ENCODE results near the gene NOS1AP. TPM values are rescaled to one million over a fixed set of nuclear protein-coding genes. Genes with fewer than 3 reads are reported as not detected.
A peak's percentile ranks its signal among the peaks of the same experiment; 100 is the strongest.

NOS1AP gene
- total and polyA plus RNA-seq, 4 donors = 0.97 to 4.8 (median 3.0) TPM

GRCh38 chr1:162388083-162388594 lies 318.6 kb downstream of the NOS1AP start:
- H3K27ac ChIP-seq (ENCODE audit: low read depth in 1 of 2, low read length in 2 of 2) = no peak overlapping the region
- H3K4me3 ChIP-seq (ENCODE audit: low read length in 2 of 2) = no peak overlapping the region
- H3K36me3 ChIP-seq (ENCODE audit: control insufficient read depth in 1 of 2, insufficient read depth in 2 of 2, low read length in 1 of 2) = no peaks in the 10 kb centered on the region
- WGBS, 2 donors = 79 to 82% methylated on average over 8 of the region's 8 CpGs
- H3K9me3 ChIP-seq (ENCODE audit: control insufficient read depth, low read length) = no peaks in the 10 kb centered on the region
- no peaks in the 10 kb centered on the region for H3K4me1 ChIP-seq (ENCODE audit: control insufficient read depth in 1 of 2, insufficient read depth in 2 of 2, low read length in 2 of 2)
- H3K27me3 ChIP-seq (ENCODE audit: control insufficient read depth in 1 of 2, insufficient read depth in 2 of 2, low read length in 1 of 2) = no peaks in the 10 kb centered on the region
- DNase-seq = no peak
- ATAC-seq (ENCODE audit: low FRiP score) = no peak
- intact Hi-C loops (cut with DNase I) = no loop called here

GRCh38 chr1:162388615-162389014 lies 319.1 kb downstream of the NOS1AP start:
- H3K36me3 ChIP-seq (ENCODE audit: control insufficient read depth in 1 of 2, insufficient read depth in 2 of 2, low read length in 1 of 2) = no peaks in the 10 kb centered on the region
- 80 to 84% methylated on average over 5 of the region's 5 CpGs for WGBS, 2 donors
- no peaks in the 10 kb centered on the region for H3K9me3 ChIP-seq (ENCODE audit: control insufficient read depth, low read length)
- no peak overlapping the region for H3K4me3 ChIP-seq (ENCODE audit: low read length in 2 of 2)
- H3K4me1 ChIP-seq (ENCODE audit: control insufficient read depth in 1 of 2, insufficient read depth in 2 of 2, low read length in 2 of 2) = no peaks in the 10 kb centered on the region
- no peak for ATAC-seq (ENCODE audit: low FRiP score)
- intact Hi-C loops (cut with DNase I) = no loop called here
- DNase-seq = no peak
- H3K27ac ChIP-seq (ENCODE audit: low read depth in 1 of 2, low read length in 2 of 2) = no peak overlapping the region
- no peaks in the 10 kb centered on the region for H3K27me3 ChIP-seq (ENCODE audit: control insufficient read depth in 1 of 2, insufficient read depth in 2 of 2, low read length in 1 of 2)

- intact Hi-C loops (cut with DNase I) = no loop called here
- Histone ChIP-seq H3K36me3 (ENCODE audit: control insufficient read depth in 1 of 2, insufficient read depth in 2 of 2, low read length in 1 of 2) (no peaks in the 10 kb centered on the region), H3K9me3 (ENCODE audit: control insufficient read depth, low read length) (no peaks in the 10 kb centered on the region), H3K4me1 (ENCODE audit: control insufficient read depth in 1 of 2, insufficient read depth in 2 of 2, low read length in 2 of 2) (no peaks in the 10 kb centered on the region), H3K27ac (ENCODE audit: low read depth in 1 of 2, low read length in 2 of 2) (no peak overlapping the region), H3K4me3 (ENCODE audit: low read length in 2 of 2) (no peak overlapping the region), H3K27me3 (ENCODE audit: control insufficient read depth in 1 of 2, insufficient read depth in 2 of 2, low read length in 1 of 2) (no peaks in the 10 kb centered on the region)
- ATAC-seq (ENCODE audit: low FRiP score) = no peak
- DNase-seq = no peak
- WGBS, 2 donors = 64 to 65% methylated on average over 11 of the region's 11 CpGs
Observed at GRCh38 chr1:162389021-162389818, 319.7 kb downstream of the NOS1AP start.

DNA sequence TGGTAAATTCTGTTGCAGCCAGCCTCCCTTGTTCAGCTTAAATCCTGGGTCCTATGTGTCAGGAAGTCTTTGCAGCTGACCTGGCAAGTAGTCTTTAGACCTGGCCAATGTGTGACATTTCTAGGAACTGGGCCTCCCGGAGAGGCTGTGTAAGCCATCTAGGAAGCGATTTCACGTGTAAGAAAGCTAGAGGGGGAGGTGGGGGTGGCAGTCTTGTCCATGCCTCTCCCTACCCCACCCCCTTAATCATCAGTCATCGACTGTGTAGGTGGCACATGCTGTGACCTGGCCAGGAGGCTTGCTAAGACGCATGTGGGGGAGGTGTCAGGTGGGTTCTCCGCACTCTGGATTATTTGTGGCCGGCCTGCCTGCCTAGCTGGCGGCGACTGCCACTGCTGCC lies 320.5 kb downstream of the NOS1AP start:
- H3K4me3 ChIP-seq (ENCODE audit: low read length in 2 of 2) = no peak overlapping the region
- H3K27ac ChIP-seq (ENCODE audit: low read depth in 1 of 2, low read length in 2 of 2) = no peak overlapping the region
- H3K36me3 ChIP-seq (ENCODE audit: control insufficient read depth in 1 of 2, insufficient read depth in 2 of 2, low read length in 1 of 2) = no peaks in the 10 kb centered on the region
- DNase-seq = no peak
- no peaks in the 10 kb centered on the region for H3K27me3 ChIP-seq (ENCODE audit: control insufficient read depth in 1 of 2, insufficient read depth in 2 of 2, low read length in 1 of 2)
- H3K4me1 ChIP-seq (ENCODE audit: control insufficient read depth in 1 of 2, insufficient read depth in 2 of 2, low read length in 2 of 2) = no peaks in the 10 kb centered on the region
- intact Hi-C loops (cut with DNase I) = loop anchor here in 1 of 2 donors (5.0 kb wide), 1 partner anchor 333 kb away; no protein-coding TSS in a partner anchor
- no peaks in the 10 kb centered on the region for H3K9me3 ChIP-seq (ENCODE audit: control insufficient read depth, low read length)
- no peak for ATAC-seq (ENCODE audit: low FRiP score)
- WGBS, 2 donors = 66% methylated on average over 9 of the region's 9 CpGs

GRCh38 chr1:162390396-162391185 lies 321.1 kb downstream of the NOS1AP start:
- H3K36me3 ChIP-seq (ENCODE audit: control insufficient read depth in 1 of 2, insufficient read depth in 2 of 2, low read length in 1 of 2) = no peaks in the 10 kb centered on the region
- 74 to 77% methylated on average over 15 of the region's 15 CpGs for WGBS, 2 donors
- intact Hi-C loops (cut with DNase I) = loop anchor here in 1 of 2 donors (5.0 kb wide), 1 partner anchor 333 kb away; no protein-coding TSS in a partner anchor
- H3K4me1 ChIP-seq (ENCODE audit: control insufficient read depth in 1 of 2, insufficient read depth in 2 of 2, low read length in 2 of 2) = no peaks in the 10 kb centered on the region
- no peak overlapping the region for H3K27ac ChIP-seq (ENCODE audit: low read depth in 1 of 2, low read length in 2 of 2)
- no peak overlapping the region for H3K4me3 ChIP-seq (ENCODE audit: low read length in 2 of 2)
- no peaks in the 10 kb centered on the region for H3K9me3 ChIP-seq (ENCODE audit: control insufficient read depth, low read length)
- peak; percentile 9 for ATAC-seq (ENCODE audit: low FRiP score)
- no peak for DNase-seq
- no peaks in the 10 kb centered on the region for H3K27me3 ChIP-seq (ENCODE audit: control insufficient read depth in 1 of 2, insufficient read depth in 2 of 2, low read length in 1 of 2)

DNA sequence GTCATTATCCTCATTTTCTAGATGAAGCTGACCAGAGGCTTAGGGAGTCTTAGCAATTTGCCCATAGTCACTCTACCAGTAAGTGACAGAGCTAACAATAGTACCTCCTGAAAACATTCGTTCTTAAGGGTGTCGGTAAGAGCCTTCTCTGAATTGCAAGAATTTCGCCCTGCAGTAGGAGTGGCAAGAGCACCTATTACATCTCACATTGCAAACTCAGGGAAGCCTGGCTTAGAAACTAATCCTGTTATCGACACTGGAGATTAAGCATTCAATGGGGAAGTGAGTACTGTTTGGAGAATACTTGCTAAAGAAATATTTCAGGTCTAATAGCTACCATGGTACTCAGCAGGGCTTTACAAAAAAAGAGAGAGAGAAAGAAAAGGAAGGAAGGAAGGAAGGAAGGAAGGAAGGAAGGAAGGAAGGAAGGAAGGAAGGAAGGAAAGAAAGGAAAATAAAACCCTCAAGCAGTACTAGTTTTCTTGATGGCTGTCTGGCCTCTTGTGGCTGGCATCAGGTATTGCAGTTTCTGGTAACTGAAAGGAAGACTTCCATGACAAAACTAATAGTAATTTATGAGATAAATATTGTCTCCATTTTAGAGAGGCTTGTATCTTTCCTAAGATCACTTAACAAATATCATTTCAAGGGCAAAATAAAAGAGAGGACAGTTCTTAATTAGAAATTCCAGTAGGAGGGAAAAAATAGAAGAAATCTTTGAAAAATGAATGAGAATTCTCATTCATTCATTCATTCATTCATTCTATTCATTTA lies 322.5 kb downstream of the NOS1AP start:
- intact Hi-C loops (cut with DNase I) = loop anchor here (1.0 to 5.0 kb wide), 2 partner anchors 335 to 336 kb away; no protein-coding TSS in a partner anchor
- Histone ChIP-seq H3K27ac (ENCODE audit: low read depth in 1 of 2, low read length in 2 of 2) (no peak overlapping the region), H3K4me1 (ENCODE audit: control insufficient read depth in 1 of 2, insufficient read depth in 2 of 2, low read length in 2 of 2) (no peaks in the 10 kb centered on the region), H3K4me3 (ENCODE audit: low read length in 2 of 2) (no peak overlapping the region), H3K9me3 (ENCODE audit: control insufficient read depth, low read length) (no peaks in the 10 kb centered on the region), H3K36me3 (ENCODE audit: control insufficient read depth in 1 of 2, insufficient read depth in 2 of 2, low read length in 1 of 2) (no peaks in the 10 kb centered on the region), H3K27me3 (ENCODE audit: control insufficient read depth in 1 of 2, insufficient read depth in 2 of 2, low read length in 1 of 2) (no peaks in the 10 kb centered on the region)
- 46 to 55% methylated on average over 4 of the region's 4 CpGs for WGBS, 2 donors
- DNase-seq (no peak), ATAC-seq (ENCODE audit: low FRiP score) (no peak)

DNA sequence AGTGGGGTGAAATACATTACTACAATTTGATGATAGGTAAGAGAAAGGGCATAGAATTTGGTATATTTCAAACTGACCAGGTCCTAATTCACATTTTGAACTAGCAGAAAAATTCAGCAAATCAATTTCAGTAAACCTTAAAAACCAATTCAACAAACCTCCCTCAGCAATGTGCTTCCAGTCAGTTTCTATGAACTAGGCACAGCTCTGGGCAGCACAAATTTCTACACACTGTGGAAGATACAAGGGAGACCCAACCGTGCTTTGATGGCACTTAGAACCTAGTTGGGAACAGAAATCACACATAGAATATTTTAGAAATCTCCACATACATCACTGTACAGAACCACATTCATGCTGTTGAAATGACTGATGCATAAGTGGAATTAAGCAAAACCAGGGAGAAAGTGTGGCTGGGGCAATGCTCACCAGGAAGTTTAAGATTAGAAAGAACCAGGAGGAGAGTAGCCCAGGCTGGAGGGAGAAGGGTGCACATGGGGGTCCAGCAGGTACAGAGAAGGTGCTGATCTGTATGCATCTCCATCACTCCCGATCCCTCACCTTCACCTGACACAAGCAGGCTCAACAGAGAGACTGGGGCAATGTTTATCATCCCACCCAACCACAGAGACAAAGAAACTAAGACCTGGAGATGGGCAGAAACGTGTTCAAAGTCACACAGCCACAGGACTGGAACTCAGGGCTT lies 326.9 kb downstream of the NOS1AP start:
- 78 to 84% methylated on average over 3 of the region's 3 CpGs for WGBS, 2 donors
- no peak for ATAC-seq (ENCODE audit: low FRiP score)
- Histone ChIP-seq H3K27ac (ENCODE audit: low read depth in 1 of 2, low read length in 2 of 2) (no peak overlapping the region), H3K9me3 (ENCODE audit: control insufficient read depth, low read length) (no peaks in the 10 kb centered on the region), H3K36me3 (ENCODE audit: control insufficient read depth in 1 of 2, insufficient read depth in 2 of 2, low read length in 1 of 2) (no peaks in the 10 kb centered on the region), H3K27me3 (ENCODE audit: control insufficient read depth in 1 of 2, insufficient read depth in 2 of 2, low read length in 1 of 2) (peaks cover 0 to 3% of the 10 kb centered on the region in 2 donors), H3K4me1 (ENCODE audit: control insufficient read depth in 1 of 2, insufficient read depth in 2 of 2, low read length in 2 of 2) (no peaks in the 10 kb centered on the region), H3K4me3 (ENCODE audit: low read length in 2 of 2) (no peak overlapping the region)
- no peak for DNase-seq
- intact Hi-C loops (cut with DNase I) = no loop called here

DNA sequence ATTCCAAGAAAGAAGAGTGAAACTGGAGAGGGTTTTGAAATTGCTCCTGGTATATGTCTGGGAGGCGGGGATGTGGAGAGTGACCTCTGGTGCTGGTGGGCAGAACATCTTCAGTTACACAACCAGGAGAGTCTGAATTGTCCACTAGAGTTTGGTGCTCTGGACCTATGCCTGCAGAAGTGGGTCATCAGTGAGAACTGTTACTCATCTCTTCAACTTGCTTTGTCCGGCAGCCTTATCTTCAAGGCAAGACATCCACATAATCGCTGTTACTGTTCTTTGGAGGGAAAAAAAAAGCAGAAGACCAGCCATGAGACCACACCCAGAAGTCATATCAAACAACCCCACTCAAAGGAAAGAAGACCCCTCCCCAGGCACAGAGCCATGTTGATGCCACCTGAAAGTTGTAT lies 327.6 kb downstream of the NOS1AP start:
- DNase-seq = no peak
- H3K27me3 ChIP-seq (ENCODE audit: control insufficient read depth in 1 of 2, insufficient read depth in 2 of 2, low read length in 1 of 2) = peaks cover 0 to 3% of the 10 kb centered on the region in 2 donors
- no peaks in the 10 kb centered on the region for H3K36me3 ChIP-seq (ENCODE audit: control insufficient read depth in 1 of 2, insufficient read depth in 2 of 2, low read length in 1 of 2)
- intact Hi-C loops (cut with DNase I) = no loop called here
- no peak for ATAC-seq (ENCODE audit: low FRiP score)
- WGBS, 2 donors = 79 to 85% methylated on average over 3 of the region's 3 CpGs
- H3K9me3 ChIP-seq (ENCODE audit: control insufficient read depth, low read length) = no peaks in the 10 kb centered on the region
- H3K27ac ChIP-seq (ENCODE audit: low read depth in 1 of 2, low read length in 2 of 2) = no peak overlapping the region
- no peak overlapping the region for H3K4me3 ChIP-seq (ENCODE audit: low read length in 2 of 2)
- no peaks in the 10 kb centered on the region for H3K4me1 ChIP-seq (ENCODE audit: control insufficient read depth in 1 of 2, insufficient read depth in 2 of 2, low read length in 2 of 2)

All from aorta (tissue), 5 donors.